ENCODE data around the gene CACNG8.
"Not testable (repeated sequence)": the region's sequence is repeated elsewhere in the genome, so short reads cannot be mapped to it uniquely, and the experiment has no call there.

CACNG8 gene

DNA sequence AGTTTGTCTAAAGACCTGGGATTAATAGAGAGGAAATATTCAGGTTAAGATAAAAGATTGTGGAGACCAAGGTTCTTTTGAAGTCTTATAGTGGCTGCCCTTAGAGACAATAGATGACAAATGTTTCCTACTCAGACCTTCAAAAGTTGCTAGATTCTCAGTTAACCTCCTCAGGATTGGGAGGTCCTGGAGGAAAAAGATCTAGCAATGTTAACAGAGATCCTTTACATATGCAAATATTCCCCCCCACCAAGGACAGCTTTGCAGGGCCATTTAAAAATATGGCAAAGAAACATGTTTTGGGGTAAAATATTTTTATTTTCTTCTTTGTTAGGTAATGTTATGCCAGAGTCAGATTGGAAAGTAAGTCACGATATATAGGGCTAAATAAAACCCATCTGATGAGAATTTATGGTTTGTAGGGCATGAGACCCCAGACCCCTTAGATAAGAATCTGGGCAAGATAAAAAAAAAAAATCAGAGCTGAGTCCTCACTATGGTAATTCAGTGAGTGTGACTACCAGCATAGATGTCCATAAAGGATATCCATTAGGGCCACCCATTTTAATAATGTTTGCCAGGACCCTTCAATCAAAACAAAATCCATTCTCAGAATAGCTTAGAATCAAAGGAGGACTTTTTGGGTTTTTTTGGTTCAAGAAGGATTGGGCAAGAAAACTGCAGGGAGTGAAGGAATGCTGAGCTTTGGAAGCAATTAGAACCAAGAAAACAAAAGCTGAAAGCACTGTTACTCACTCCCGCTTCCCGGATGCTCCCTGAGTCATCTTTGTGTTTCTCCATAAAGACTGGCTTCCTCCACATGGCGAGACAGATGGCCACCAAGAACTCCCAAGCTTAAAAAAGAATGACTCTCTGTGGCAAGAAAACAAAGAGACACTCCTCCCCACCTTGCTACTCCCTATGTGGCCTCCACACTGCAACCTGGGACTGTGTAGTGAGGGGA lies 72.8 kb downstream of the CACNG8 start:
- peak; percentile 94 for DNase-seq (ENCODE audit: low read depth)

DNA sequence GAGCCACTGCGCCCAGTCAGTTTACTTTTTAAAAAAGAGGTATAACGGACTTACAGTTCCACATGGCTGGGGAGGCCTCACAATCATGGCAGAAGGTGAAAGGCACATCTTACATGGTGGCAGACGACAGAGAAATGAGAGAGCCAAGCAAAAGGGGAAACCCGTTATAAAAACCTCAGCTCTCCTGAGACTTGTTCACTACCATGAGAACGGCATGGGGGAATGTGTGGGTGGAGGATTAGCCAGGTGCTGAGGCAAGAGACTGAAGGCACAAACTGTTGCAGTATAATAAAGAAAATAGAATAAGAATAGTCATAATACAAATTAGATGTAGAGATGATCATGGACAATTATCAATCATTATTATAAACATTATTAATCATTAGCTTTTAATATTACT lies 73.8 kb downstream of the CACNG8 start:
- DNase-seq (ENCODE audit: low read depth) = not testable (repeated sequence)

Measured in EH (cell line).